PC-9 (cell line): ENCODE data around the gene ZNF333. TPM values are rescaled to one million over a fixed set of nuclear protein-coding genes. Genes with fewer than 3 reads are reported as not detected.

Source experiments
- BruUV-seq: library from RNA; stranded (reverse); fragments of 400-500 nt; replicated peaks from 2 replicates; lab custom pipeline; 2021; lab: Mats Ljungman, UMichigan
- CTCF ChIA-PET: fragments of 300-600 bp; sonication (Branson Sonifier 250); formaldehyde crosslinking; loops from one replicate; lab custom pipeline; 2022; ENCODE audit warnings: antibody characterized with exemption; lab: Charles Lee
- POLR2A ChIA-PET: fragments of 300-600 bp; sonication (Branson Sonifier 250); formaldehyde crosslinking; loops from one replicate; lab custom pipeline; 2022; ENCODE audit warnings: antibody characterized with exemption; ENCODE audit not compliant: unreplicated experiment; lab: Charles Lee
- DNase-seq, 2 experiments: peaks; one replicate each; pipeline versions ENCODE4 v3.0.0 to v3.0.0-alpha.2; 2015 to 2022; ENCODE audit warnings: mixed read lengths in 1 of 2
- H2AFZ ChIP-seq: fragments of 200-600 bp; sonication (generic); 2 replicates; pipeline ENCODE4 v1.8.1; 2017; ENCODE audit warnings: antibody characterized with exemption
- H3F3A ChIP-seq: fragments of 200-600 bp; sonication (generic); 2 replicates; pipeline ENCODE4 v1.8.1; 2017; ENCODE audit warnings: antibody characterized with exemption, mild to moderate bottlenecking, low read depth; ENCODE audit not compliant: insufficient read depth
- H3K27ac ChIP-seq: fragments of 200-600 bp; sonication (generic); 2 replicates; pipeline ENCODE4 v1.6.1; 2016; ENCODE audit warnings: mixed run types
- H3K27me3 ChIP-seq: fragments of 200-600 bp; sonication (generic); 2 replicates; pipeline ENCODE4 v1.6.1; 2016; ENCODE audit warnings: low read depth, mixed run types; ENCODE audit not compliant: insufficient read depth
- H3K36me3 ChIP-seq: fragments of 200-600 bp; sonication (generic); 2 replicates; pipeline ENCODE4 v1.6.1; 2016; ENCODE audit warnings: low read depth, mixed run types
- H3K4me1 ChIP-seq: fragments of 200-600 bp; sonication (generic); replicated peaks from 2 replicates; pipeline ENCODE4 v1.6.1; 2016; ENCODE audit warnings: mixed run types; ENCODE audit not compliant: insufficient read depth
- H3K4me2 ChIP-seq: fragments of 200-600 bp; sonication (generic); 2 replicates; pipeline ENCODE4 v1.6.1; 2017; ENCODE audit warnings: mixed run types
- H3K4me3 ChIP-seq: fragments of 200-600 bp; sonication (generic); 2 replicates; pipeline ENCODE4 v1.6.1; 2016; ENCODE audit warnings: mixed run types
- H3K79me2 ChIP-seq: fragments of 200-600 bp; sonication (generic); 2 replicates; pipeline ENCODE4 v1.6.1; 2017; ENCODE audit warnings: low read depth, mixed run types
- H3K9me2 ChIP-seq: fragments of 200-600 bp; sonication (generic); 2 replicates; pipeline ENCODE4 v1.8.1; 2017; ENCODE audit warnings: mild to moderate bottlenecking; ENCODE audit not compliant: insufficient read depth
- H3K9me3 ChIP-seq: fragments of 200-600 bp; sonication (generic); 2 replicates; pipeline ENCODE4 v1.8.1; 2016; ENCODE audit warnings: low read depth; ENCODE audit not compliant: insufficient read depth
- H4K20me1 ChIP-seq: fragments of 200-600 bp; sonication (generic); 2 replicates; pipeline ENCODE4 v1.8.1; 2017; ENCODE audit not compliant: insufficient read depth
- EZH2 ChIP-seq: fragments of 200-600 bp; sonication (generic); IDR thresholded peaks from 2 replicates; pipeline ENCODE4 v1.8.0; 2017; ENCODE audit warnings: antibody characterized with exemption, low read depth
- intact Hi-C: fragments of 100-400 bp; cut with micrococcal nuclease; formaldehyde crosslinking; loops from one replicate; pipeline ENCODE4 v1.10.0; 2022; ENCODE audit not compliant: unreplicated experiment
- total RNA-seq: library from RNA; stranded (reverse); gene quantifications from 2 replicates; pipeline ENCODE4 v1.2.3, GENCODE V29; 2021
- TF ChIP-seq, protein P1 (sequence below): fragments of 200-600 bp; sonication (generic); conservative IDR thresholded peaks from 2 replicates; pipeline ENCODE4 v1.6.1; 2017; ENCODE audit warnings: mixed run types, antibody characterized with exemption, mild to moderate bottlenecking, moderate library complexity

The ZNF333 gene
- total RNA-seq, 1 experiment from 2014 or later, result 10.1 TPM

DNA sequence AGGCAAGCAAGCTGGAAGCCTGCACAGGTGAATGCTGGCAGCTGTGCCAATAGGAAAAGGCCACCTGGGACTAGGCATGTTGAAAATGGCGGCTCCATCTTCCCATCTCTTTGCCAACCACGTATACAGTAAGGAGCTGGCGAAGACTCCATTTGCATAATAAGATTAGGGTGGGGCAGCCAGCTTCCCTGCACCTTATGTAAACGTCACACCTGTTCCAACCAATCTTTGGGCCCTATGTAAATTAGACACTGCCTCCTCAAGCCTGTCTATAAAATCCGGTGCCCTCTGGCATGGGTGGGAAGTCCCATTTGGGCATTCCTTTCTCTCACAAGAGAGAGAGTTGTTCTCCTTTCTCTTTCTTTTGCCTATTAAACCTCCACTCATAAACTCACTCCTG, 71.8 kb downstream of the ZNF333 start:
- no peak overlapping the region for H3K27ac ChIP-seq
- H3K9me2 ChIP-seq, result no peaks in the 10 kb centered on the region
- no peak for TF ChIP-seq EZH2
- TF ChIP-seq, protein P1, sequence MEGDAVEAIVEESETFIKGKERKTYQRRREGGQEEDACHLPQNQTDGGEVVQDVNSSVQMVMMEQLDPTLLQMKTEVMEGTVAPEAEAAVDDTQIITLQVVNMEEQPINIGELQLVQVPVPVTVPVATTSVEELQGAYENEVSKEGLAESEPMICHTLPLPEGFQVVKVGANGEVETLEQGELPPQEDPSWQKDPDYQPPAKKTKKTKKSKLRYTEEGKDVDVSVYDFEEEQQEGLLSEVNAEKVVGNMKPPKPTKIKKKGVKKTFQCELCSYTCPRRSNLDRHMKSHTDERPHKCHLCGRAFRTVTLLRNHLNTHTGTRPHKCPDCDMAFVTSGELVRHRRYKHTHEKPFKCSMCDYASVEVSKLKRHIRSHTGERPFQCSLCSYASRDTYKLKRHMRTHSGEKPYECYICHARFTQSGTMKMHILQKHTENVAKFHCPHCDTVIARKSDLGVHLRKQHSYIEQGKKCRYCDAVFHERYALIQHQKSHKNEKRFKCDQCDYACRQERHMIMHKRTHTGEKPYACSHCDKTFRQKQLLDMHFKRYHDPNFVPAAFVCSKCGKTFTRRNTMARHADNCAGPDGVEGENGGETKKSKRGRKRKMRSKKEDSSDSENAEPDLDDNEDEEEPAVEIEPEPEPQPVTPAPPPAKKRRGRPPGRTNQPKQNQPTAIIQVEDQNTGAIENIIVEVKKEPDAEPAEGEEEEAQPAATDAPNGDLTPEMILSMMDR, result no peak
- ChIA-PET POLR2A (interaction anchor here (0.5 kb wide), 1 partner anchor 564 kb away, joined by 7 read pairs; no protein-coding TSS in a partner anchor), CTCF (interaction anchor here (1.2 kb wide), 1 partner anchor 15 kb away, joined by 5 read pairs; no protein-coding TSS in a partner anchor)
- no peak overlapping the region for H2AFZ ChIP-seq
- no peaks in the 10 kb centered on the region for H3K9me3 ChIP-seq
- no peak overlapping the region for H3K4me2 ChIP-seq
- DNase-seq, result no peak
- H3K27me3 ChIP-seq, result no peaks in the 10 kb centered on the region
- no peak overlapping the region for H3K4me3 ChIP-seq
- no peaks in the 10 kb centered on the region for H3K36me3 ChIP-seq
- no peaks in the 10 kb centered on the region; the same call in 1 of the 2 replicates for H3F3A ChIP-seq
- no TSS peak for BruUV-seq
- H3K79me2 ChIP-seq, result no peaks in the 10 kb centered on the region
- no peaks in the 10 kb centered on the region for H3K4me1 ChIP-seq
- intact Hi-C loops, result no loop called here
- no peaks in the 10 kb centered on the region; the same call in 1 of the 2 replicates for H4K20me1 ChIP-seq

DNA sequence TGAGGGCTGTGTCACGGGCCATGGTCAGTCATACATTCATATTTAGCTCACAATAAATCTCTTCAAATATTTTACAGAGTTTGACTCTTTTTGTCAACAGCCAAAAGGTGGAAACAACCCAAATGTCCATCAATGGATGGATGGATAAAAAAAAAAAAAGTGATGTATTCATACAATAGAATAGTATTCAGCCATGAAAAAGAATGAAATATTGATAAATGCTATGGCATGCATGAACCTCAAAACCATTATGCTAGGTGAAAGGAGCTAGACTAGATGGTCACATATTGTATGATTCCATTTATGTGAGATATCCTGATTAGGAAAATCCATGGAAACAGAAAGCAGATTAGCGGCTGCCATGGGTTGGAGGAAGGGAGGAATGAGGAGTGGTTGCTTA, 72.3 kb downstream of the ZNF333 start:
- BruUV-seq, result no TSS peak
- Histone ChIP-seq H3F3A (no peaks in the 10 kb centered on the region; the same call in 1 of the 2 replicates), H3K27ac (no peak overlapping the region), H4K20me1 (no peaks in the 10 kb centered on the region; the same call in 1 of the 2 replicates), H3K4me3 (no peak overlapping the region), H3K4me1 (no peaks in the 10 kb centered on the region), H2AFZ (no peak overlapping the region), H3K27me3 (no peaks in the 10 kb centered on the region), H3K9me2 (no peaks in the 10 kb centered on the region), H3K79me2 (no peaks in the 10 kb centered on the region), H3K9me3 (no peaks in the 10 kb centered on the region), H3K4me2 (no peak overlapping the region), H3K36me3 (no peaks in the 10 kb centered on the region)
- ChIA-PET POLR2A (no interaction called here), CTCF (interaction anchor here (0.7 to 1.2 kb wide), 2 partner anchors 15 to 963 kb away, joined by 5 read pairs; no protein-coding TSS in a partner anchor)
- DNase-seq, result no peak
- intact Hi-C loops, result no loop called here
- no peak for TF ChIP-seq EZH2
- TF ChIP-seq, protein P1, result no peak

DNA sequence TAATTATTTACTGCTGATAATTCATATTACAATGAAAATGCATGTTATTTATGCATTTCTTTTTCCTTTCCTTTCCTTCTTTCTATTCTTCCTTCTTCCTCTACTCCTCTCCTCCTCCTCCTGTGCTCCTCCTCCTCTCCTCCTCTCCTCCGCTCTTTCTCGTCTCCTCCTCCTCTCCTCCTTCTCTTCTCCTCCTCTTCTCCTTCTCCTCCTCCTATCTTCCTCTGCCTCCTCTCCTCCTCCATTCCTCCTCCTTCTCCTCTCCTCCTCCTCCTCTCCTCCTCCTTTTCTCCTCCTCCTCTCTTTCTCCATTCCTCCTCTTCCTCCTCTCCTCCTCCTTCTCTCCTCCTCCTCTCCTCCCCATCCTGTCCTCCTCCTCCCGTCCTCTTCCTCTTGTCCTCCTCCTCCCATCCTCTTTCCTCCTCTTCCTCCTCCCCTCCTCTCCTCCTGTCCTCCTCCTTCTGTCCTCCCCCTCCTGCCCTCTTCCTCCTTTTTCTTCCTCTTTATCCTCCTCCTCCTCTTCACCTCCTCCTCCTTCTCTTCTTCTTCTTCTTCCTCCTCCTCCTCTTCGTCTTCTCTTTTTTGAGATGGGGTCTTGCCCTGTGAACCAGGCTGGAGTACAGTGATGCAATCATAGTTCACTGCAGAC, 73.8 kb downstream of the ZNF333 start:
- H3F3A ChIP-seq, result no peaks in the 10 kb centered on the region; the same call in 1 of the 2 replicates
- POLR2A ChIA-PET, result no interaction called here
- H3K27ac ChIP-seq, result no peak overlapping the region
- H2AFZ ChIP-seq, result no peak overlapping the region
- no peaks in the 10 kb centered on the region for H3K27me3 ChIP-seq
- no peak for TF ChIP-seq EZH2
- TF ChIP-seq, protein P1, result no peak
- H3K79me2 ChIP-seq, result no peaks in the 10 kb centered on the region
- no peak overlapping the region for H3K4me3 ChIP-seq
- H3K9me2 ChIP-seq, result no peaks in the 10 kb centered on the region
- H3K4me2 ChIP-seq, result no peak overlapping the region
- BruUV-seq, result no TSS peak
- H3K4me1 ChIP-seq, result no peaks in the 10 kb centered on the region
- H4K20me1 ChIP-seq, result no peaks in the 10 kb centered on the region
- CTCF ChIA-PET, result no interaction called here
- H3K9me3 ChIP-seq, result no peaks in the 10 kb centered on the region
- intact Hi-C loops, result no loop called here
- DNase-seq, result no peak
- H3K36me3 ChIP-seq, result no peaks in the 10 kb centered on the region
